ENCODE data around the gene BRCC3.

Gene BRCC3

DNA sequence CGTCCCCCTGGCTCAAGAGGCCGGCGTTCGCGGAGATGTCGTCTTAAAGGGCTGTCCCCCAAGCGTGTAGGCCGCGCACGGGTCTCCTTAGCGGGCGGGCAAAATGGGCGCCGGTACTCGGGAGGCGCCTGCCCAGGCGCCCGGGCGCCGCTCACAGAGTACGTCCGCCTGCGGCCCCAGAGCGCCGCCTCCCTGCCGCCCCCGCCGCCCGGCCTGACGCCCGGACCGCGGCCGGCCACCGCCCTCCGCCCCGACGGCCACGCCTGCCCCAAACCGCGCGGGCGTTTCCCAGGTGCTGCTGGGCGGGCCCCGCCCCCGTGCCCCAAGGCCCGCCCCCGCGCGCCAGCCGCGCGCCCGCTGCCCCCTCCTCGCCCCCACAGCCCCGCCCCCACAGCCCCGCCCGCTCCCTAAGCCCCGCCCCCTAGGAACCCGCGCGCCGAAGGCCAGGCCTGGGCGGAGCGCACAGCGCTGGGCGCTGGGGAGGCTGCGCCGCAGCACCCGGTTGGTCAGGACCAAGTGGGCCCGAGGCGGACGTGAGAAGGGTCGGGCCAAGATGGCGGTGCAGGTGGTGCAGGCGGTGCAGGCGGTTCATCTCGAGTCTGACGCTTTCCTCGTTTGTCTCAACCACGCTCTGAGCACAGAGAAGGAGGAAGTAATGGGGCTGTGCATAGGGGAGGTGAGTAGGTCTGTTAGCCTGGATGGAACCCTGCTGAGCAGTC lies at the start of gene BRCC3, which contains the start of the genes CMC4 and MTCP1:
Gene BRCC3, plus strand, starts transcription at position 534 of the 719 bp plus-strand sequence. Its CDS starts 20 bp downstream, at position 554.
Gene CMC4, minus strand, starts transcription at position 162 of the 719 bp plus-strand sequence. CDS start 7,113 bp downstream, outside the sequence.
Gene MTCP1, minus strand, starts transcription at position 162 of the 719 bp plus-strand sequence. CDS start 5,126 bp downstream, outside the sequence.
- peak; percentile 91 for DNase-seq

DNA sequence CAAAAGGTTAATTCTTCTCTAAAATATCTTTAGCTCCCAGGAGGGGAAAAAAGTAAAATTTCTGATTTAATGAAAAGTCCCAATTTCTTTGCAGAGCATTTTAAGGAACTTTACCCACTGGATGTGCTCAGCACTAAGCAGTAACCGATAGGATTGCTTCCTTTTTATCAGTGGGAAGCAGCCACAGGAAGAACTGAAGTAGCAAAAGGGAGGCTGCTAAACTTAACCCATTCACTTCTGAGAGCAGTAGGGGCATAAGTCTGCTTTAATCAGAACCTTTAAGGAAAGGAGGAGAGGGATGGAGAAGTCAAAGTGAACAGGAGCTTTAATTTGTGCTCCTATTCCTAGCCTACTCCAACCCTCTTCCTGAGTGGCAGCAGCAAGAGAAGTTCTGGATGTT lies 48.7 kb upstream of the BRCC3 start, which contains the start of gene F8:
Gene F8, minus strand, starts transcription at position 139 of the 400 bp plus-strand sequence. CDS start 171 bp downstream, outside the sequence.
- DNase-seq, result no peak

DNA sequence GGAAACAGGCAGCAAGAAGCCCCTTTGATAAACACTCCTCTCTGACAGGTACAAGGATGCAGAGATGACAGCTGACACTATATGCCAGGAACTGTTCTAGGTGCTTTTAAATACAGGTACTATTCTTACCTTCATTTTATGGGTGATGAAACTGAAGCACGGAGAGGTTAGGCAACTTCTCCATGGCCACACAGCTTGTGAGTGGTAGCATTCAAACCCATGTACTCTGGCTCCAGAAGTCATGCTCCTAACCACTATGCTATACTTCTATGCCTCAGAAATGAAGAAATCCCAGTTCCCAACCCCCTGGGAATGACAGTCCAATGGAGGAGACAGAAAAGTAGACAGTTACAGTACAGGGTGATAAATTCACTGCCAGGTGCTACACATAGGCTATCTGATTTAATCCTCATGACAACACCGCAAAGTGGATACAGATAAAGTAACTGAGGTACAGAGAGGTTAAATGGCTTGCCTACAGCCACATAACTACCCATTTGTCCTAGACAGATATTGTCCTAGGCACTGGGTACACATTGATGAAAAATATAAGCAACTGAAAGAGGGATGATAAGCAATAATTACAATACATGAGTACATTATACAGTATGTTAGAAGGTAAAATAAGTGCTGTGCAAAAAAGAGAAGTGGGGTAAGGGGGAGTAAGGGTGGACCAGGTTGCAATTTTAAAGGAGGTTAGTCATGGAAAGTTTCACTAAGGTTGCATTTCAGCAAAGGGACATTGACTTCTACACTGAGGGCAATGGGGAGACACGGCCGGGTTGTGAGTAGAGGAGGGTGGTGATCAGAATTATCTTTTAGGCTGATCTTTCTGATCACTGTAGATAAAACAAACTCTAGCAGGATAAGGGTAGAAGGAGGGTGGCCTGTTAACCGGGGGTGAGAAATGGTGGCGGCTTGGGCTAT lies 47.1 kb upstream of the BRCC3 start:
- no peak for DNase-seq

DNA sequence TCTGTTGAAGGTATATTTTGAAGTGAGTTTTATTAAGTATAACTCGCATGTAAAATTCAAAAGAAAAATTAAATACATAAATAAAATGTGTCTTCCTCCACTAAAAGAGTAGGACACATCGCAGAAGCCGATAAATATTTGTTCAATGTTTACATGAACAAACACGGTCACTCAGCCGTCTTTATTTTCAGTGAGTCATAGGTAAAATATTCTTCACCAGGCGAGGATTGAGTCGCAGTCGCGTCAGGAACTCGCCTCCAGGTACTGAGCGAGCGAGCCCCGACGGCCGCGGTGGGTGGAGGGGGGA lies 44.9 kb upstream of the BRCC3 start:
- no peak for DNase-seq

DNA sequence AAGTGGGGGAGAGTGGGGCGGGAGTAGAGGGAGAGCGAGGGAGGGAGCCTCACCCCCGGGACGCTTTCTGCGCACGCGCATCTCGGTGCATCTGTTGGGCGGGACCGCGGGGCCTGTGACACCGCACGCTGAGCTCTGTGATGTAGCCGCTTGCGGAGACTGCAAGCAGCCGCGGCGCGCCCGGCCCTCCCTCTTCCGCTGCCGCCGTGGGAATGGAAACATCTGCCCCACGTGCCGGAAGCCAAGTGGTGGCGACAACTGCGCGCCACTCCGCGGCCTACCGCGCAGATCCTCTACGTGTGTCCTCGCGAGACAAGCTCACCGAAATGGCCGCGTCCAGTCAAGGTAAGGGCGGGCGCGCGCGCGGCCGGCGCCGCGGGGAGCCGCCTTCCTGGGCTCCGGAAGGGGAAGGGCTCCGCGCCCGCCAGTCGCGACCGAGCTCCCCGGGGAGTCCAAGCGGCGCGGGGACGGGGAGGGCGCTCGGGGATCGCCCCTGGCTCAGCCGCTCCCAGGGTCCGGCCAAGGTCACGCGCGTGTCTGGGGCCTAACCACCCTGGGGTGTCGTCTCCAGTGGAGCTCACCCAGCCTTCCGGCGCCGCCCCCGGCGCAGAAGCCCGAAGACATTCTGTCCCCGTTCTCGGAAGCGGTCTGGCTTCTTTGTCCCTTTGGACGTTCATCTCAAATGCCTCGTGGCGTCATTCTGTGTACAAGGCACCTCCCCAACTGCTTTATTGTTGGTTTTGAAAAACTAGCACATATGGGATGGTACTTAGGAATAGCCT lies 44.4 kb upstream of the BRCC3 start, which contains the start of gene FUNDC2:
Gene FUNDC2, plus strand, starts transcription at position 118 of the 782 bp plus-strand sequence. Its CDS starts 95 bp downstream, at position 213.
- DNase-seq, result peak; percentile 97

DNA sequence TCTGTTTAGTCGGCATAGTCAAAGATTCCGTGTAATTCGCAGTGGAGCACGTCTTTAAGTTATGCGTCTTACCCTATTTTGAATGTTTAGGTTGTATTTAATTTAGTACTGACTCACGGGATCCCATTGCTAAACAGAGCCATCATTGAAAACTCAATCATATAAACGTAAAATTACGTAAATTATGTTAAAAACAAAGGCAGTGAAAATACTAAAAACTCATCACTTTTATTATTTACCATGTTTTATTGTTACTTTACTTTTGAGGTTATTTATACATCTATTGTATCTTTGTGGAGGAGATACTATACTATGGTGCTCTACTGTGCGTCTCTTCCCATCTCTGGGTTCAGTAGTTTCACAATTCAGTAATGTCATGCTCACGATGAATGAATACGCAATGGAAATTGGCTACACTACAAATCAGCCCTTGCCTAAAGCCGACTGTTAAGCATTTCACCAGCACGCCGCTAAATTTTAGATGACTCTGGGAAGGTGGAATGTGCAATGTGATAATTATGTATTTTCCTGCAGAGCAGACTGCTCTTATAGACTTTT lies 43.7 kb upstream of the BRCC3 start:
- no peak for DNase-seq

DNA sequence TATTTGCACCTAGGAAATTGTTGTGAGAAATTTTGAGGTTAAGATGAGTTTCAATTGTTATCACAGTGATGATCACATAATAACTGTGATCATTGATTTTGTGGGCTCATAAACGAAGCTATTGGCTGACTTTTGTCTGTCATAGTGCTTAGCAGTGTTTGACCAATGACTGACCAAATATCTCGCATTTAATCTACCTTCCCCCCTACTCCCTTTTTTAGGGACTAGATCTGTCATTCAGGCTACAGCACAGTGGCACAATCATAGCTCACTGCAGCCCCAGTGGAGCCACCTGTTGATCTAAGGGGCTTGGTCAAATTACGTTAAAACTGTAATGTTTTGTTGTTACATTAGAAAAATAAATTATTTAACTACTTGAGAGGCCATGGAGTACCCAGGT lies 43.2 kb upstream of the BRCC3 start:
- DNase-seq, result no peak

DNA sequence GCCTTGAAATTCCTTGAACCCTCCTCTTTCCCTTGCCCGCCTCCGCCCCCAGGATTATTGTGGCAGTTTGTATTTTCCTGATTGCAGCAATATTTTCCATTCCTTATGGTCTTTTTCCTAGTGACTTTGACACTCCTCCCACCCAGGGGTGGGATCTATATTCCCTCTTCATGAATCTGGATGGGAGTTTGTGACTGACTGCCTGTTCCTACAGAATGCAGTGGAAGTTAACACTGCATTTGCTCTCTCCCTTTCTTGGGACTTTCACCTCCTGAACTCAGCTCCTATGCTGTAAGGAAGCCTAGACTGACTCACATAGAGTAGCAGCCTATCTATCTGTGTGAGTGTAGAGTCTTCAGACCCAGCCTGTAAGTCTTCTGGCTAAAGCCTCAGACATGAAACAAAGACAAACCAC lies 42.4 kb upstream of the BRCC3 start:
- no peak for DNase-seq

DNA sequence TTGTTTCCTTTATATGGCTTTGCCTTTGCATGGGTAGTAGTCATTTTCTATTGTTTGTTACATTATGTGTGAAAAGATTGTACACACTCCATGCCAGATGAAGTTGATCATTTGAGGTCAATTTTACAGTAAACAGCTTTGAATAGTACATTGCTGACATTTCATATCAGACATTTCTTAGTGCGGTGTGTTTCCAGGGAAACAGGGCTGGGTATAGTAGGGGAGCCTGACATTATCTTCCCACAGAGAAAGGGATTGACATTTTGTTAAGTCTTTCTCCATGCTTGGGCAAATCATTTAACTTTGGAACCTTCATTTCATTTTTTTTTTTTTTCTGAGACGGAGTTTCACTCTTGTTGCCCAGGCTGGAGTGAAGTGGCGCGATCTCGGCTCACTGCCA lies 39.7 kb upstream of the BRCC3 start:
- no peak for DNase-seq

DNA sequence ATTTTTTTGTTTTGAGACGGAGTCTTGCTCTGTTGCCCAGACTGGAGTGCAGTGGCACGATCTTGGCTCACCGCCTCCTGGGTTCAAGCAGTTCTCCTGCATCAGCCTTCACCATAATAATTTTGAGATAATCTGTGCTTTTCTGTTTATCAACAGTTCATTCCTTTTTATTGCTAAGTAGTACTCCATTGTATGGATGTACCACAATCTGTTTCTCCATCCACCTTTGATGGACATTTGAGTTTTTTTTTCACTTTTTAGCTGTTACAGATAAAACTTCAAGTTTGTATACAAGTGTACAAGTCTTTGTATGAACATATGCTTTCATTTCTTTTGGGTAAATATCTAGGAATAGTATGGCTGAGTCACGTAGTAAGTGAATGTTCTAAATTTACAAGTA lies 35.6 kb upstream of the BRCC3 start:
- DNase-seq, result no peak

DNA sequence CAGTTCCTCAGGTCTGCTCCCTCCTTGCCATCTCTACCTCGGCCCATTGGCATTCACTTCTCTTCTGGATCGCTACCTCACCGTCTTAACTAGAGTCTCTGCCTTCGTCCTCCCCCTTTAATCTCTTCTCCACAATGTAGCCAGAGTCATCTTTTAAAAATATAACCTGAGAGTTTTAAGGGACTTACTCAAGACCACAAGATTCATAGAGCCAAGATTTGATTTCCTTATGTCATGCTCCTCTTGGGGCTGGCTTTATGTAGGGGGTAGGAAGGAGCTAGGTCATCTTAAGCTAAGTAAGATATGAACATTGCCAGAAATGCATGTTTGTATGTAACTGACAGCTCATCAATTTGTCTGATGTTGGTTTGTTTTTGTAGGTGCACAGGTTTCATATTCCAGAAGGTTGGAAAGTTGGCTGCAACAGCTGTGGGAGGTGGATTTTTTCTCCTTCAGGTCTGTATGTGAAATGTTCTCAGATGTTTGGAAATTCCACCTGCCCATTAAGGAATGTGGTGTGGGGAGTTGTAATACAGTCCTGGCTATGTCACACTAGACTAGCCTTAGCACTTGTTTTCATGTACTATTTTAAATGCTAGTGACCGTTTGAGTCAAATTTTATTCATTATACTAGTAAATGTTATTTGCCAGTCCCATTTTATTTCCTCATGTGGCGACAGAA lies 25.0 kb upstream of the BRCC3 start:
- no peak for DNase-seq

DNA sequence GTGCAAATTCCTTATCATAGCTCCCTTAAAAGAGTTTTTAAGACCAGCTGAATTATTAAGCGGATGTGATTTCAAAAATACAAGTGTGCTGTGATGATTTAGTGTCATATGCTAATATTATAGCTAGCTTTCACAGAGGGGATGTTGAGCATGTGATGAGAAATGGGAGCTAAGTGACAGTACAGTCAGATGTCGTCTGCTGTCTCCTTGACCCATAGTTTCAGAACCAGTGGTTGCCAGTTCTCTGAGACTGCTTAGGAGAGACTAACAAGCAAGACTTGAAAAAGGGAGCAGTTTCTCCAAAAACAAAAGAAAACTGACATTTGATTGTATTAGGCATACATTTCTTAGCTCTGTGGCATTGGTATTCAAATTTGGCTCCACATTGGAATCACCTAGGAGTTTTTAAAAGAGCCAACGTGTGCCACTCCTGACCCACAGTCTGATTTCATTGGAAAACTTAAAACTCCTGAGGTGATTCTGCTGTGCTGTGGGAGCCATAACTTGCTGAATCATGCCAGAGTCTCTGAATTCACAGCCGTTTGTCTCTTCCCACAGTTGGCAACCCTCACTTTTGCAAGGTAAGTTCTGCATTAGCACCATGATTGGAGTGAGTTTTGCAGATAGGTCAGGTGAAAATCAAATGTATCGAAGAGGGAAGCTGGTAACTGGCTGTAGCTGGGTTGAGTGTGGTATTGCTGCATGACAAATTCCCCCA lies 24.3 kb upstream of the BRCC3 start:
- DNase-seq, result no peak

DNA sequence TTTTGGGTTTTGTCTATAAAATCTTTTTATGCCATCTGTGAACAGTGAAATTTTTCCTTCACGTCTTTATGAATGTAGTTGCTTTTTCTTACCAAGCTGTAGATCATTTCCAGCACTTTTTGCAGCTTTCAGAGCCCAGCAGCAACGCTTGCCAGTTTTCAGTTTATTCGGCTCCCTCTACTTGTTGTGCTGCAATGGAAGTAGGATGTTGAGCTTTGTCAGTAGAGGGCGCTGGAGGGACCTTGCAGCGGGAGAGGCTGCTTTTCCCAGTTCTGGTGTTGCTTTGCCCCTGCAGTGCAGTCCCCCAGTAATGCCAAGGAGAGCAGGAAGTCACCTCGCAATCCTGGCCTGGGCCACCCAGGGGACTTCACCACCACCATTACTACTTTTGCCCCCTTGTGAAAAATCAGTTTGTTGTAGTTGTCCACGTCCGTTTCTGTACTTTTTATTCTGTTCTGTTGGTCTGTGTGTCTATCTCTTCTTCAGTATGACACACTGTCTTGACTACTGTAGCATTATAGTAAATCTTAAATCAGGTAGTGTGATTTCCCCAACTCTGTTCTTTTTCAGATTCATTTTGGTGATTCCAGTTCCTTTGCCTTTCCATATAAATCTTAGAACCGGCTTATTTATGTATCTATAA lies 22.2 kb upstream of the BRCC3 start:
- DNase-seq, result peak; percentile 66

DNA sequence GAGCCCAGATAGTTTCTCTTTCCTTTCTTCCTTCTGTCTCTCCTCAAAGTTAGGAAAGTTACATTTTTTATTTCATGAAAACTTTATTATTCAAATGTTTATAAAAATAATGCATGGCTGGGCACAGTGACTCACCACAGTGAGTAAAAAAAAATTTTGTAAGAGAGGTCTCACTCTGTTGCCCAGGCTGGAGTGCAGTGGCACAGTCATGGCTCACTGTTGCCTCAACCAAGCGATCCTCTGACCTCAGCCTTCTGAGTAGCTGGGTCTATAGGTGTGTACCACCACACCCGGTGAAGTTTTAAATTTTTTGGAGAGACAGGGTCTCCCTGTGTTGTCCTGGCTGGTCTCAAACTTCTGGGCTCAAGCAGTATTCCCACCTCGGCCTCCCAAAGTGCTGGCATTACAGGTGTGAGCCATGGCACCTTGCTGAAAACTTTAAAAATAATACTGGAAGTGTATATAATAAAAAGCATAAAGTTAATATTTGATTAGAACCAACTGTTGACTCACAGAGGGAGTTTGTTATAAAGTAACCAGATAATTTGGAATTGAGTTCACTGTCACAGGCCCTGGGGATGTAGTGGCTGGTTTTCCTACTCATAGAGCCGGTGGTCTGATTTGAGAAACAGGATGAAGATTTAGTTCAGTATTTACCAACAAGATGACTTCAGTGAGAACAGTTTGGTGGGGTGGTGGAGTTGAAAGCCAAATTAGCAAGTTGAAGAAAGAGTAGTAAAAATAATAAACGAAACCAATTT lies 18.4 kb upstream of the BRCC3 start:
- DNase-seq, result no peak

DNA sequence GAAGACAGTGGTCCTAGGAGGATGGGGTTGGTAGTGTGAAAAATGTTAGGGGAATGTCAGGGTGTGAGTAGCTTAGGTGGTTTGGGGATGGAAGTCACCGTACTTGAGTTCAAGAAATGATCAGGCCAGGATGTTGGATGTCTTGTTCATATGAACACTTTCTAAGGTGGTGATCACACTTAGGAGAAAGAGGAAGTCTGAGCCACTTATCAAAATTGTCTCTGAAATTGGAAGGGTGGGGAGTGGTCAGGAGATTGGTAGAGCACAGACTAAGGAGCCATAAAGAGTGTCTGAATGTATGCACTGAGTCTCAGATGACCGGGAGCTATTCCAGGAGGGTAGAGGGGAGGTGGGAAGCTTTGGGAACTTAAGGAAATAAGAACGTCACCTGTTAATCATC lies 17.7 kb upstream of the BRCC3 start:
- DNase-seq, result no peak

DNA sequence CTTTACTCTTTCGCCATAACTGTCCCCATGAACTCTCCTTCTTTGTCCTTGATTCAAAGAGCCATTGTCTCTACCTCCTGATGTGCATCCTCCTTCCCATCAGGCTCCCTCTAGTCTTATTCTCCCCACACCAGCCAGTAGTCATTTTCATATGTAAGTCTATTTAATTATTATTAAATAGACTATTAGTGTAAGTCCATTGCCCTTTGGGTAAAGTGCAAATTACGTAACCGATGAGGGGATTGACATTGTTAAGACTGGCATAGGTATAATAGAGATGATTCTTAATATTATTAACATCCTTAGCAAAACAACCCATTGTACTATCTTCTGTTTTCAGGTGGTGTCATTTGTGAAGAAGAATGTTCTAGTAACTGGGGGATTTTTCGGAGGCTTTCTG lies 17.1 kb upstream of the BRCC3 start:
- no peak for DNase-seq

DNA sequence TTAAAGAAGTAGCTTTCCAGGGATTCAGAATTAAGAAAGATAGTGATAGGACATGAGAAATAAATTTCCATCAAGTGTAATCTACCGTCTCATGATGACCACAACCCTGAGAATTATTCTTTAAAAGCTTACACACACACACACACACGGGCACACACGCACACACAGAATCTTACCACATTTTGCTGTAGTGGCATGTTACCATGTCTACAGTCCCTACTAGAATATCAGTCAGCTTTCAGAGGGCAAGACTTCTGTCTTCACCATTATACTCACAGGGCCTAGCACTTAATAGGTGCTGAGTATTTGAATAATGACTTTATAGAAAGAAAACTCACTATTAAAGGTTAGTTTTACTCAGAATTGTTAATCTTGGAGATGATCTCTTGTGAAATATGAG lies 15.8 kb upstream of the BRCC3 start:
- DNase-seq, result no peak

DNA sequence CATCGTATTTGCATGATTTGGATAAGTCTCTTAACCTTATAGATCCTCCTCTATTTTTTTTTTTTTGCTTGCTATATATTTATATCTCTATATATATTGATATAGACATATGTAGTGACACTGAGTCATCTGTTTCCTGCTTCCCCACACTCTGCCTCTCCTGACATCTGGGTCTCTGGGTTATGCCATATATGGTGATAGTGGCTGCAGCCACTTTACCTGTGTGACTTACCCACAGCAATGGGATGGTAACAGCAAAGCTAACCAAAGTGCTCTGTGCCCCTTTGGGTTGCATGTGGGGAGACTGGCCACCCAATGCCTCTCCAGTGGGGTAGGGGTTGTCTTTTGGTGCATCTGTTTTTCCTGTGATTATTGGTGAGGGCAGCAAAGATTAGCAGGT lies 14.8 kb upstream of the BRCC3 start:
- peak; percentile 62 for DNase-seq

DNA sequence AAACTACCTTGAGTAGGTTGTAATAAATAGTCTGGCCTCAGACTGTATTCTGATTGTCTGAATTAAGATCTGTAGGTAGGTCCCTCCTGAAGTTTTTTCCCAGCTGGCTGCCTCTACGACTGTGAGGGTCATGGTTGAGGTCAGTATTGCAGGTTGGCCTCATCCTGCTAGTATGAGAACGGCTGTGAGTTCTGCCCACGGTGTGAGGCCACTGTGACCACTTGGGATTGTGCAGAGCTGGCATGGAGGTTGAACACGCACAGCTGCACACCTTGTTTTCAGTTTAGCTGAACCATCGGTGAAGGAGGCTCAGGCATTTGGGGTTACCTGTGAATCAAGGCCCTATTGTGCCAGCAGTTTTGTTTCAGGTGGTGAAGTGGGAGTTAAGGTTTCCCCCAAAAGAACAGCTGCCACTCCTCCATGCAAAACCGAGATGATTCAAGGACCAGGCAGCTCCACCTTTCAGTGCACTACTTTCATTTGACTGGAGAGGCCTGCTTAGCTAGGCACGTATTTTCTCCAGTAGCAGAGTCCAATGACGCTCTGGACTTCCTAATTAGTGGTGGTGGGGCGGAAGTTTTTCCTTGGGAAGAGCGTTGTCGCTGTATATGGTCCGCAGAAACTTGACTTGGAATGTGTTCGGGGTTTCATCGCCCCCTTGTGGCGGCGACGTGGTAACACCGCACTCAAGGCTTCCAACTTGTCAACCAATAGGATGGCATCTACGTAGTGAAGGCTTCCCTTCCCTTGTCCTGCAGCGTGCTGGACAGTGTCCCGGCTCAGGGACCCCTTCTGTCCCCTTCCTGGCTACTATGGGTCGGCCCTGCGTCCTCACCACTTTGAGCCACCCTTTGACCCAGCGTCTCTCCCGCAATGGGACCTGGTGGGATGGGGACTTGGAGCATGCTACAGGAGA lies 14.2 kb upstream of the BRCC3 start:
- DNase-seq, result peak; percentile 81

Data from activated effector memory CD4-positive, alpha-beta T cell treated with anti-CD3 and anti-CD28 coated beads, Interleukin-2, amount 50 U/mL, for 16 hours (primary cell).